ENCODE measurements around the gene CAMTA1. TPM values are rescaled to one million over a fixed set of nuclear protein-coding genes. Genes with fewer than 3 reads are reported as not detected.

Gene CAMTA1
- total RNA-seq, 1 experiment from 2014 or later: 69.5 TPM

DNA sequence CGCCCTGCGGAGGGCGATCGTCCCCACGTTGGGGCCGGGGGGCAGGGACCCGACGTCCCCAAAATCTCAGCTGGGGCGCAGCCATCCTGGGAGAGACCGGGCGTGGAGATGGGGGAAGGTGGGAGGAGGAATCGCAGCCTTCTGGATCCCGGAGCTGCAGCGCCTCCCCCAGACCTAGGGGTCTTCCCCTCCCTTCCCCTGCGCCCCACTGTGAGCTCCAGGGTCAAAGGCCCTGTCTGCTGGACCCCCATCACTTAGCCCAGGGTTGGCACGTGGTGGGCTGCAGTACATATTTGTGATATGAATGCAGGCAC is 895.7 kb downstream of the CAMTA1 start:
- Histone ChIP-seq H4K20me1 (ENCODE audit: insufficient read depth) (no peaks in the 10 kb centered on the region), H3K9me2 (ENCODE audit: insufficient read depth) (no peaks in the 10 kb centered on the region), H3K4me3 (replicated peaks in 1 of 2; ENCODE audit: low read depth in 1 of 2, low read length in 2 of 2) (no peak overlapping the region), H3K36me3 (ENCODE audit: control insufficient read depth in 1 of 2, insufficient read depth in 2 of 2, low read length in 2 of 2) (no peaks in the 10 kb centered on the region), H3K27ac (ENCODE audit: low read depth, low read length) (no peak overlapping the region), H3K79me2 (ENCODE audit: insufficient read depth, low read length) (no peaks in the 10 kb centered on the region), H3K4me2 (ENCODE audit: low read length) (no peak overlapping the region), H2AFZ (ENCODE audit: low read depth, low read length, poor library complexity, severe bottlenecking) (no peak overlapping the region), H3K27me3 (ENCODE audit: insufficient read depth, low read length) (0 out of 2 replicates have a peak, but pooled peaks cover 1% of the 10 kb centered on the region), H3K9ac (ENCODE audit: low read length) (no peak overlapping the region), H3K9me3 (ENCODE audit: control insufficient read depth in 1 of 2, insufficient read depth in 1 of 2, low read depth in 1 of 2, low read length in 2 of 2) (no peaks in the 10 kb centered on the region), H3K4me1 (ENCODE audit: control insufficient read depth in 1 of 2, insufficient read depth in 2 of 2, low read length in 2 of 2) (peaks cover 0 to 7% of the 10 kb centered on the region in 2 experiments; a peak in 1 of 4 replicates)
- ATAC-seq: no peak
- RAD21 ChIA-PET (ENCODE audit: low non-redundant PET in 1 of 2, low total read pairs in 2 of 2, uncharacterized antibody in 2 of 2, unreplicated experiment in 2 of 2): no interaction called here
- CTCF ChIA-PET: no interaction called here
- DNase-seq (ENCODE audit: low read depth, low spot score): no peak
- TF ChIP-seq EZH2 (IDR thresholded peaks at IDR 0.05): no peak
- no peak for TF ChIP-seq EZH2phosphoT487 (IDR thresholded peaks at IDR 0.05; ENCODE audit: borderline replicate concordance)
- TF ChIP-seq SP1 (IDR thresholded peaks at IDR 0.05; ENCODE audit: low read depth): no peak
- TF ChIP-seq FOSL1 (IDR thresholded peaks at IDR 0.05; ENCODE audit: low read depth): no peak
- TF ChIP-seq ZNF274 (IDR thresholded peaks at IDR 0.05; ENCODE audit: low read depth, low read length): no peak
- TF ChIP-seq CEBPB (IDR thresholded peaks at IDR 0.05; ENCODE audit: low read depth): no peak
- no peak for TF ChIP-seq RAD21 (IDR thresholded peaks at IDR 0.05; ENCODE audit: low read depth)
- no peak for TF ChIP-seq CBX3 (IDR thresholded peaks at IDR 0.05; ENCODE audit: low read depth)
- no peak for TF ChIP-seq TCF7L2 (IDR thresholded peaks at IDR 0.05; ENCODE audit: borderline replicate concordance, extremely low read depth, insufficient read depth, insufficient read length)
- TF ChIP-seq YY1 (IDR thresholded peaks at IDR 0.05; ENCODE audit: extremely low read depth, insufficient replicate concordance, low read depth, low read length): no peak
- intact Hi-C loops (cut with micrococcal nuclease): no loop called here
- POLR2A ChIA-PET: no interaction called here
- BruUV-seq (replicated peaks): no TSS peak

DNA sequence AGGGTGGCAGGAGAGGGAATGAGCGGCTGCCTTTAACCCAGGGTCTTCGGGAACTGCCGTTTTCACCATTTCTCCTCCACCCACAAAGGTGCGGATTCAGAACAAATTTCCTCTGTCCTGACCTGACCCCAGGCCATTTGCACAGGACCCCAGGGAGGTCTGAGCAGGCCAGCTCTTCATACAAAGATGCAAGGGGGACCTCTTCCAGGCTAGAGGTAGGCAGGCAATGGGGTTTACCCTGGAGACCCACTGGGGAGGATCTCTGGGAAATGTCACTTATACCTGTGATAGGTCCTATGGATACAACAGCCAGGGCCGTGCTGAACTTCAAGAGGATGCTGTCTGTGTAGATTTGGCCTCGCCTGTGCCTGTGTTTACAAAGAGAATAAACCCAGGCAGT is 896.1 kb downstream of the CAMTA1 start:
- Histone ChIP-seq H3K4me3 (replicated peaks in 1 of 2; ENCODE audit: low read depth in 1 of 2, low read length in 2 of 2) (no peak overlapping the region), H3K9ac (ENCODE audit: low read length) (no peak overlapping the region), H3K4me2 (ENCODE audit: low read length) (no peak overlapping the region), H3K4me1 (ENCODE audit: control insufficient read depth in 1 of 2, insufficient read depth in 2 of 2, low read length in 2 of 2) (peaks cover 0 to 7% of the 10 kb centered on the region in 2 experiments; a peak in 1 of 4 replicates), H4K20me1 (ENCODE audit: insufficient read depth) (no peaks in the 10 kb centered on the region), H3K27ac (ENCODE audit: low read depth, low read length) (no peak overlapping the region), H3K79me2 (ENCODE audit: insufficient read depth, low read length) (no peaks in the 10 kb centered on the region), H3K9me3 (ENCODE audit: control insufficient read depth in 1 of 2, insufficient read depth in 1 of 2, low read depth in 1 of 2, low read length in 2 of 2) (no peaks in the 10 kb centered on the region), H3K36me3 (ENCODE audit: control insufficient read depth in 1 of 2, insufficient read depth in 2 of 2, low read length in 2 of 2) (no peaks in the 10 kb centered on the region), H3K9me2 (ENCODE audit: insufficient read depth) (no peaks in the 10 kb centered on the region), H2AFZ (ENCODE audit: low read depth, low read length, poor library complexity, severe bottlenecking) (no peak overlapping the region), H3K27me3 (ENCODE audit: insufficient read depth, low read length) (0 out of 2 replicates have a peak, but pooled peaks cover 2% of the 10 kb centered on the region)
- POLR2A ChIA-PET: no interaction called here
- RAD21 ChIA-PET (ENCODE audit: low non-redundant PET in 1 of 2, low total read pairs in 2 of 2, uncharacterized antibody in 2 of 2, unreplicated experiment in 2 of 2): no interaction called here
- TF ChIP-seq EGR1 (IDR thresholded peaks at IDR 0.05; ENCODE audit: low read depth): no peak
- DNase-seq (ENCODE audit: low read depth, low spot score): no peak
- no TSS peak for BruUV-seq (replicated peaks)
- no peak for ATAC-seq
- intact Hi-C loops (cut with micrococcal nuclease): no loop called here
- CTCF ChIA-PET: no interaction called here

All from HCT116 (cell line).